T-helper 2 cell treated with Interferon-gamma antibody and Interleukin-4, amounts not matched to agents 5 μg/mL and 100 μg/mL, for 36 hours (primary cell): ENCODE results near the gene OCLN.
"Not testable (repeated sequence)": the region's sequence is repeated elsewhere in the genome, so short reads cannot be mapped to it uniquely, and the experiment has no call there.

Source experiments
- DNase-seq: peaks from one replicate; pipeline ENCODE4 v3.0.0; 2021; ENCODE audit warnings: low spot score
- H3K27ac Mint-ChIP-seq: one replicate; pipeline ENCODE4 v1.8.0; 2021; ENCODE audit warnings: mild to moderate bottlenecking, mixed read lengths
- H3K27me3 Mint-ChIP-seq: one replicate; pipeline ENCODE4 v1.8.0; 2021; ENCODE audit warnings: low read depth, mixed read lengths
- H3K36me3 Mint-ChIP-seq: one replicate; pipeline ENCODE4 v1.8.0; 2021; ENCODE audit warnings: low read depth, mixed read lengths
- H3K4me1 Mint-ChIP-seq: one replicate; pipeline ENCODE4 v1.8.0; 2021; ENCODE audit warnings: low read depth, mixed read lengths
- H3K4me3 Mint-ChIP-seq: one replicate; pipeline ENCODE4 v1.8.0; 2022; ENCODE audit warnings: mild to moderate bottlenecking, moderate library complexity, mixed read lengths
- H3K9me3 Mint-ChIP-seq: one replicate; pipeline ENCODE4 v1.8.0; 2021; ENCODE audit warnings: mixed read lengths

The OCLN gene

GRCh38 chr5:69471516-69471915, 21.1 kb upstream of the OCLN start:
- H3K4me3 Mint-ChIP-seq, H3K9me3 Mint-ChIP-seq, H3K4me1 Mint-ChIP-seq, H3K27ac Mint-ChIP-seq, H3K36me3 Mint-ChIP-seq, H3K27me3 Mint-ChIP-seq, DNase-seq: not testable (repeated sequence)

DNA sequence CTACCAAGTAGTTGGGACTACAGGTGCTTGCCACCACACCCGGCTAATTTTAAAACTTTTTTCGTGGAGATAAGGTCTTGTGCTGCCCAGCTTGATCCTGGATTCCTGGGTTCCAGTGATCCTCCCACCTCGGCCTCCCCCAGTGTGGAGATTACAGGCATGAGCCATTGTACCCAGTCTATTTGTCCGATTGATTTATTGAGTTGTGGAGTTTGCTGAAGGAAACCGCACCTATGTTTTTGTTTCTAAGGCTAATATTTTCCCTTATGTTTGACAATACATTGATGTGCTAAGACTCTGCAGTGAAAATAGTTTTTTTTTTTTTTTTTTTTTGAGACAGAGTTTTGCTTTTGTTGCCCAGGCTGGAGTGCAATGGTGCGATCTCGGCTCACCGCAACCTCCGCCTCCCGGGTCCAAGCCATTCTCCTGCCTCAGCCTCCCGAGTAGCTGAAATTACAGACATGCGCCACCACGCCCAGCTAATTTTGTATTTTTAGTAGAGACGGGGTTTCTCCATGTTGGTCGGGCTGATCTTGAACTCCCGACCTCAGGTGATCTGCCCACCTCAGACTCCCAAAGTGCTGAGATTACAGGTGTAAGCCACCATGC, 20.0 kb upstream of the OCLN start:
- H3K27me3 Mint-ChIP-seq, H3K36me3 Mint-ChIP-seq, DNase-seq, H3K4me1 Mint-ChIP-seq, H3K9me3 Mint-ChIP-seq, H3K4me3 Mint-ChIP-seq, H3K27ac Mint-ChIP-seq: not testable (repeated sequence)

GRCh38 chr5:69477170-69477569, 15.4 kb upstream of the OCLN start:
- Mint-ChIP-seq H3K27ac (no peak overlapping the region), H3K9me3 (no peaks in the 10 kb centered on the region), H3K36me3 (no peaks in the 10 kb centered on the region)

DNA sequence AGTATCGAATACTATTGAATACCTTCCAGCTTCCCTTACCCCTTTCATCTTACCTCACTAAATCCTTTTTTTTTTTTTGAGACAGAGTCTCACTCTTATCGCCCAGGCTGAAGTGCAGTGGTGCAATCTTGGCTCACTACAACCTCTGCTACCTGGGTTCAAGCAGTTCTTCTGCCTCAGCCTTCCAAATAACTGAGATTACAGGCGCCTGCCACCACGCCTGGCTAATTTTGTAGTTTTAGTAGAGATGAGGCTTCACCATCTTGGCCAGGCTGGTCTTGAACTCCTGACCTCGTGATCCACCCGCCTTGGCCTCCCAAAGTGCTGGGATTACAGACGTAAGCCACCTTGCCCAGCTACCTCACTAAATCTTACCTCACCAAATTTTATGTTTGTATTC, 14.3 kb upstream of the OCLN start:
- not testable (repeated sequence) for H3K27ac Mint-ChIP-seq, H3K9me3 Mint-ChIP-seq, DNase-seq, H3K27me3 Mint-ChIP-seq, H3K36me3 Mint-ChIP-seq, H3K4me3 Mint-ChIP-seq, H3K4me1 Mint-ChIP-seq

More at GRCh38 chr5:69477170-69477569, 15.4 kb upstream of the OCLN start:
- no peaks in the 10 kb centered on the region for H3K4me1 Mint-ChIP-seq
- H3K27me3 Mint-ChIP-seq: peaks cover 2% of the 10 kb centered on the region
- DNase-seq: no peak
- H3K4me3 Mint-ChIP-seq: no peak overlapping the region

- Mint-ChIP-seq H3K36me3 (no peaks in the 10 kb centered on the region), H3K4me1 (no peaks in the 10 kb centered on the region), H3K27me3 (peaks cover 23% of the 10 kb centered on the region), H3K27ac (no peak overlapping the region), H3K4me3 (no peak overlapping the region), H3K9me3 (no peaks in the 10 kb centered on the region)
- no peak for DNase-seq
Measured at GRCh38 chr5:69484891-69485290, 7.7 kb upstream of the OCLN start.

DNA sequence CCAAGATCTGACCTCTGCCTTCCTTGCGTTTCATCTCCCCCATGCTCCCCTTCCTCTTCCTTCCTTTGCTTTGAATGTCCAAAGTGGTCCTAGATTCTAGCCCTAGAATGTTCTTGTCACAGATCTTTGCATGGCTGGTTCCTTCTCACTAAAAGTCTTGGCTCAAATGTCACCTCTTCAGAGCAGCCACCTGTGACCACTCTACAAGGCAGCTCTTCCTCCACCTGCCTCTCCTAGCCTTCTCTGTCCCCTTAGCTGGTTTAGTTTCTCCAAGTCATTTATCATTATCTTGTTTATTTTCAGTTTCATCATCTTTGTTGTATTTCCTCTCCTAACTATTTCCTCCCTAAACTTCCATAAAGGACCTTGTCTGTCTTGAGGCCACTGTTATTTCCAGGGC, 7.1 kb upstream of the OCLN start:
- no peak overlapping the region for H3K27ac Mint-ChIP-seq
- H3K27me3 Mint-ChIP-seq: peaks cover 28% of the 10 kb centered on the region

DNA sequence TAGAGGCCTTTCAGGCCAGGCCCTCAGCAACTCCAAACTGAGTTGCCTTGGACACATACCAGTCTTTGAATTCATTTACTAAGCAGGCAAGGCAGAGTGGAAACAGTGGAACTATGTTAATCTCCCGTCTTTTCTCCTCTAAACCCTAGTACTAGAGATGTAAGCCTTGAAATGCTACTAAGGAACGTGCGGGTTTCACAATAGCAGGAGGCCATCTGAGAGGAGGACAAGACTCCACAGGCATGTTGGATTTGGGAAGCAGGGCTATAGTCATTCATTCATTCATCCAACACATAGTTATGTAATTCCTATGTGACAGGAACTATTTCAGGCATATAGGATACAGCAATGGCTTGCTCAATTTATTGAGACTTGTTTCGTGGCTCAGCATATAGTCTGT, 3.3 kb upstream of the OCLN start:
- no peak for DNase-seq
- H3K4me1 Mint-ChIP-seq: no peaks in the 10 kb centered on the region
- no peak overlapping the region for H3K27ac Mint-ChIP-seq
- no peak overlapping the region for H3K4me3 Mint-ChIP-seq
- peaks cover 53% of the 10 kb centered on the region for H3K27me3 Mint-ChIP-seq
- no peaks in the 10 kb centered on the region for H3K9me3 Mint-ChIP-seq
- no peaks in the 10 kb centered on the region for H3K36me3 Mint-ChIP-seq

More for the DNA sequence above, 7.1 kb upstream of the OCLN start:
- no peaks in the 10 kb centered on the region for H3K9me3 Mint-ChIP-seq
- no peak overlapping the region for H3K4me3 Mint-ChIP-seq
- DNase-seq: no peak
- no peaks in the 10 kb centered on the region for H3K4me1 Mint-ChIP-seq
- H3K36me3 Mint-ChIP-seq: no peaks in the 10 kb centered on the region

DNA sequence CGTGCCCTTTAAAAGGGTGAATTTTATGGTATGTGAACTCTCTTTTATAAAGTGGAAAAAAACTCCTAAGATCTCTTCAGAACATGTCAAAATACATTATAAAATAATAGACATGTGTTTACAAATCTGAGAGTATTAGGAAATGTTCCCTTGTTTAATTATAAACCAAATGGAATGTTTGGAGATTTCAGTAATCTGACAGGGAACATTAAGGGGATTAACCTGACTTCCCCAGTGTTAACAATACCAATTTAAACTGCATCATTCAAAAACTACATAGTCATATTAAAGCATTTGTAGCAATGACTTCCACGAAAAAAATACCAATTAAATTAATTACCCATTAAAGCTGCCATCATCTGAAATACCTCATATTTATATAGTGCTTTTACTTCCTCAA, 1.6 kb upstream of the OCLN start:
- Mint-ChIP-seq H3K9me3 (no peaks in the 10 kb centered on the region), H3K36me3 (no peaks in the 10 kb centered on the region), H3K27ac (no peak overlapping the region), H3K4me1 (no peaks in the 10 kb centered on the region), H3K4me3 (no peak overlapping the region), H3K27me3 (peaks cover 65% of the 10 kb centered on the region)
- DNase-seq: no peak

DNA sequence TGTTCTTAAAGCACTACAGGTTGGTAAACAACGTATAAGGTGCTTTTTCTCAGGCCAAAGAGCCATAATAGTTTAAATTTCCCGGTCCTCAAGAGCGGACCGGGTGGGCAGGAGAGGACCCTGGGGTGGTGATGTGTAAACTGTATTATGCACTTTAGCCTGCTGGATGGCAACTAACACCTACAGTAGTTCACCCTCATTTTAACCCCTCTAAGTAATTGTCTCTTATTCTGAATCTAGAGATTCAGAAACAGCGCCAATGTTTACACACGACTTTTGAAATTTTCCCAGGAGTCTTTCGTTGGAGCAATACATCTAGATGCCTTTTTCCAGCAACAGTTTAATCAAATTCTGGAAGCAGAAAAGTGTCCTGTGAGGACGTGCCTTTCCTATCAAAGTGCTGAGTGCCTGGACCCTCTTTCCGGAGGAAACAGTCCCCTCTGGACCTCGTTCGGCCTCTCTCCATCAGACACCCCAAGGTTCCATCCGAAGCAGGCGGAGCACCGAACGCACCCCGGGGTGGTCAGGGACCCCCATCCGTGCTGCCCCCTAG, 676 bp upstream of the OCLN start:
- Mint-ChIP-seq H3K27me3 (peaks cover 66% of the 10 kb centered on the region), H3K4me3 (peak overlapping the region; percentile 75), H3K9me3 (no peaks in the 10 kb centered on the region), H3K4me1 (no peaks in the 10 kb centered on the region), H3K27ac (no peak overlapping the region), H3K36me3 (no peaks in the 10 kb centered on the region)
- no peak for DNase-seq

- Mint-ChIP-seq H3K36me3 (no peaks in the 10 kb centered on the region), H3K4me1 (no peaks in the 10 kb centered on the region), H3K4me3 (peak overlapping the region; percentile 75), H3K9me3 (no peaks in the 10 kb centered on the region), H3K27me3 (peaks cover 66% of the 10 kb centered on the region), H3K27ac (no peak overlapping the region)
- DNase-seq: no peak
Measured at GRCh38 chr5:69492923-69493395, 369 bp downstream of the OCLN start.

DNA sequence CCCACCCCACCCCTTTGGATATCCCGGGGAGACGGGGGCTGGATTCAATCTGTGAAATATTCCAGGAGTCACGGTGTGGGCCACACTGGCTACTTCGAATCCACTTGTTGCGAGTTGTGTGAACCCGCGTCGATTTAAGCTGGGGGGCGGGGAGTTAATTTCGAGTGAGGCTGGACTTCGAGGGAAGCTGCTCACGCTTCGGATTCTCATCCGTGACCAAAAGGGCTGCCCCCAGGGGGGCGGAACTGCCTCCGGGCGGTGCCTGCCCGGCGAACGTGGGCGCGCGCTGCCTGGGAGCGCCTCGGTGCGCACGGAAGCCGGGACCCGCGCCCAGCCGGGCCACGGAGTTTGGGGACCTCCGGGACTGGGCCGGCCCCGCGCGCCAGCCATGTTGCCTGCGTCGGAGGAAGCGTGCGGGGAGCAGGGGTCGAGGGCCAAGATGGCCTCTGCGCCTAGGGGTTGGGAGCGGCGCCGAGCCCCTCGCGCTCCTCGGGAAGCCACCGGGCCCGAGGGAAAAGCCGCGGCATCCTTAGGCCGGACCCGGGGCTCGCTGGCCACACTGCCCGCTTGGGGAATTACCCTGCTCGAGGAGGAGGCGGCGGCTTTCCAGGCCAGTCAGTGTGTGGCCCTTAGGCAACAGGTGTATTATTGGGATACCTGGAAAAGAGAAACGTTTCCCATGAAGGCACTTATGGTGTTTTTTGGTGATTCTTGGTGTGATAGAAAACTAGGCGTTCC, 975 bp downstream of the OCLN start:
- Mint-ChIP-seq H3K27me3 (peaks cover 65% of the 10 kb centered on the region), H3K9me3 (no peaks in the 10 kb centered on the region), H3K4me1 (no peaks in the 10 kb centered on the region), H3K4me3 (peak overlapping the region; percentile 75), H3K27ac (no peak overlapping the region), H3K36me3 (no peaks in the 10 kb centered on the region)
- peak; percentile 16 for DNase-seq

- Mint-ChIP-seq H3K4me3 (peak overlapping the region; percentile 46), H3K36me3 (no peaks in the 10 kb centered on the region), H3K4me1 (no peaks in the 10 kb centered on the region), H3K27ac (no peak overlapping the region), H3K9me3 (no peaks in the 10 kb centered on the region), H3K27me3 (peaks cover 58% of the 10 kb centered on the region)
- no peak for DNase-seq
Measured at GRCh38 chr5:69494452-69494851, 1.9 kb downstream of the OCLN start.

GRCh38 chr5:69497006-69497520, 4.5 kb downstream of the OCLN start:
- H3K36me3 Mint-ChIP-seq: no peaks in the 10 kb centered on the region
- no peak overlapping the region for H3K4me3 Mint-ChIP-seq
- DNase-seq: no peak
- H3K9me3 Mint-ChIP-seq: no peaks in the 10 kb centered on the region
- peaks cover 36% of the 10 kb centered on the region for H3K27me3 Mint-ChIP-seq
- no peak overlapping the region for H3K27ac Mint-ChIP-seq
- H3K4me1 Mint-ChIP-seq: no peaks in the 10 kb centered on the region

DNA sequence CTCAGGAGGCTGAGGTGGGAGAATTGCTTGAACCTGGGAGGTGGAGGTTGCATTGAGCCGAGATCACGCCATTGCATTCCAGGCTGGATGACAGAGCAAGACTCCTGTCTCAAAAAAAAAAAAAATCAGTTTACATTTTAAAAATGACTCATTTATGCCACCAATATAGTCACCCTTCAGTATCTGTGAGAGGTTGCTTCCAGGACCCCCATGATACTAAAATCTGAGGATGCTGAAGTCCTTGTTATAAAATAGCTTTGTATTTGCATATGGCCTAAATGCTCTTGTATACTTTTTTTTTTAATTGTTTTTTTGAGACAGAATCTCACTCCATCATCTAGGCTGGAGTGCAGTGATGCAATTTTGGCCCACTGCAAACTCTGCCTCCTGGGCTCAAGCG, 5.8 kb downstream of the OCLN start:
- Mint-ChIP-seq H3K27ac (no peak overlapping the region), H3K36me3 (no peaks in the 10 kb centered on the region), H3K9me3 (no peaks in the 10 kb centered on the region), H3K4me3 (no peak overlapping the region), H3K4me1 (no peaks in the 10 kb centered on the region), H3K27me3 (peaks cover 31% of the 10 kb centered on the region)
- DNase-seq: no peak
